ENCODE results near the gene CS.
"Not testable (repeated sequence)": the region's sequence is repeated elsewhere in the genome, so short reads cannot be mapped to it uniquely, and the experiment has no call there.

The CS gene

DNA sequence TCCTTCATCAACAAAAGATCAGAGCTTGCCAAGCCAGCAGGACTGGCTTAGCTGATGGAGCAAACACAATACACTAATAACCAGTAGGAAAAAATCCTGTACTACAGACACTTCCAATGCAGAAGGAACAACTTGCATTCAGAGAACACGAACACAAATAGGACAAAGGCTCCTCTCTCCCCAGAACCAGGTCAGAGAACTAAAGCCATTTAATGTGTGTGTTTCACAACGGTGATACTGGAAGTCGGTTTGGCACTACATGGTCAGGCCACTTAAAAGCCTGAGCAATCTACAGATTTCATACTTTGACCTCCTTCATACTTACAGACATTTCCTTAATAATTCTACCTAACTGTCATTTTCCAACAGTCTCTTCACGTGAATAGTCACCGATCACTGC lies 6.3 kb downstream of the CS start:
- no peak overlapping the region for H2AFZ ChIP-seq (ENCODE audit: low read depth)
- no peak overlapping the region for H3K9ac ChIP-seq
- H3K4me1 ChIP-seq (ENCODE audit: low read depth, poor library complexity, severe bottlenecking) = peaks cover 41% of the 10 kb centered on the region
- H3K4me2 ChIP-seq = no peak overlapping the region
- H3K27me3 ChIP-seq (ENCODE audit: insufficient read depth, low read depth) = no peaks in the 10 kb centered on the region
- H3K79me2 ChIP-seq (ENCODE audit: insufficient read depth, low read depth) = peaks cover 100% of the 10 kb centered on the region
- peaks cover 33% of the 10 kb centered on the region; the same call in 1 of the 2 replicates for H3K36me3 ChIP-seq (ENCODE audit: insufficient read depth)
- no peak overlapping the region for H3K4me3 ChIP-seq (IDR thresholded peaks at IDR 0.05; ENCODE audit: insufficient read depth, low read depth, low read length)
- no peak overlapping the region for H3K27ac ChIP-seq
- H4K20me1 ChIP-seq (ENCODE audit: insufficient read depth) = peaks cover 19% of the 10 kb centered on the region; the same call in 1 of the 2 replicates
- no peak for TF ChIP-seq CTCF (conservative IDR thresholded peaks at IDR 0.05; ENCODE audit: low read depth, low read length)

DNA sequence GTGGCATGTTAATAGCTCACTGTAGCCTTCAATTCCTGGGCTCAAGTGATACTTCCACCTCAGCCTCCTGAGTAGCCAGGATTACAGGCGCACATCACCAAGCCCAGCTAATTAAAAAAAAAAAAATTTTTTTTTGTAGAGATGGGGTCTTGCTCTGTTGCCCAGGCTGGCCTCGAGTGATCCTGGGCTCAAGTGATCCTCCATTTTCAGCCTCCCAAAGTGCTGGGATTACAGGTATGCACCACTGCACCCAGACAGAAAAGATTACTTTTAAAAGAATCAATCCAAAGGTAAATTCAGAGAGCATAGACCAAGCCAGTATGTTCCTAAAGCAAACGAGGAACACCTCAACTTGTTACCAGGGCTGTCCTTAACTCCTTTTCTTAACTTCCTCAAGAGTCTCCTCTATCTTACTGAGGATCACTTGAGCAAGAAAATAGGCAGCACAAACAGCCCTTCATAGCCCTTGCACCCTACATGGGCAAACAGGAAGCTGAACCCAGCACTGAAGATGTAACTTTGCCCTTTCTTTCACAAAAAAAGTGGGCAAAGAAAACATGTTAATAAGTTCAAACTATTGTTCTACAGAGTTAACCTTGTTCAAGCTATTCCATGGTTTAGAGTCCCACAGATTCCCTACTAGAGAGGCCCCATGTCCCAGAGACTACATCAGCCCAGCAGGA lies 11.3 kb downstream of the CS start:
- no peaks in the 10 kb centered on the region for H3K27me3 ChIP-seq (ENCODE audit: insufficient read depth, low read depth)
- peaks cover 73% of the 10 kb centered on the region for H3K79me2 ChIP-seq (ENCODE audit: insufficient read depth, low read depth)
- no peak for TF ChIP-seq CTCF (conservative IDR thresholded peaks at IDR 0.05; ENCODE audit: low read depth, low read length)
- H3K36me3 ChIP-seq (ENCODE audit: insufficient read depth) = peaks cover 39% of the 10 kb centered on the region; the same call in 1 of the 2 replicates
- H4K20me1 ChIP-seq (ENCODE audit: insufficient read depth) = peaks cover 15% of the 10 kb centered on the region; the same call in 1 of the 2 replicates
- H3K4me3 ChIP-seq (IDR thresholded peaks at IDR 0.05; ENCODE audit: insufficient read depth, low read depth, low read length) = no peak overlapping the region
- peaks cover 22% of the 10 kb centered on the region for H3K4me1 ChIP-seq (ENCODE audit: low read depth, poor library complexity, severe bottlenecking)
- no peak overlapping the region for H3K9ac ChIP-seq
- no peak overlapping the region for H3K27ac ChIP-seq
- no peak overlapping the region for H2AFZ ChIP-seq (ENCODE audit: low read depth)
- H3K4me2 ChIP-seq = no peak overlapping the region

DNA sequence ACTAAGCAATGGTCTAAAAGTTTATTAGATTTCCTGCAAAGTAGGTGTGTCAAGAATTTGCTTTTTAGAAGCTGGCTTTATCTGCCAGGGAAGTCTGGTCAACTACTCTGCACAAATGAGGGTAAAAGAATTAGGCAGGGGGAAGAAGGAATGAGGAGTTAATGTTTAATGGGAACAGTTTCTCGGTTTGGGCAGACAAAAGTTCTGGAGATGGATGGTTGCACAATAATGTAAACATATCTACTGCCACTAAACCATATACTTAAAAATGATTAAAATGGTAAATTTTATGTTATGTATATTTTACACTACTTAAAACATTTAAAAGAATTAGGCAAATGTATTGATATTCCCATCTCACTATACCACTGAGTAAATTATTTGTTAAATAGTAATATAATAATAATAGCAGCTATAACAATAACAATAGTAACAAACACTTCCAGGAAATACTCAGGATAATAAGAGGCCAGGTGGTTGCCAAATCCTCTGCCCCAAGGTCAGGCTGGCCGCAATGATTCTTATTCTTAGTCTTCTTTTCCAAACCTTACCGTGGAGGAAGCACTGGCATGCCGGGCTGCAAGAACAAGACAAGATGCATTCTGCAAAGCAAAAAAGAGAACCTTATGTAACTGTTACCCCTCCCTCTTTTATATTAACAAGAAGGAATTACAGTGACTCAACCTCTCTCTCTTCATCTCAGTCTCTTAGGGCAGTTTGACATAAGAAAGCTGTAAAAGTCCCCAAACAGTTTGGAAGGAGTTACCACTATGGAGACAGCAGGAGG lies 13.9 kb downstream of the CS start:
- no peak overlapping the region for H2AFZ ChIP-seq (ENCODE audit: low read depth)
- no peak overlapping the region for H3K4me2 ChIP-seq
- peaks cover 22% of the 10 kb centered on the region for H3K4me1 ChIP-seq (ENCODE audit: low read depth, poor library complexity, severe bottlenecking)
- H3K4me3 ChIP-seq (IDR thresholded peaks at IDR 0.05; ENCODE audit: insufficient read depth, low read depth, low read length) = no peak overlapping the region
- peaks cover 47% of the 10 kb centered on the region for H3K79me2 ChIP-seq (ENCODE audit: insufficient read depth, low read depth)
- H3K27me3 ChIP-seq (ENCODE audit: insufficient read depth, low read depth) = no peaks in the 10 kb centered on the region
- H4K20me1 ChIP-seq (ENCODE audit: insufficient read depth) = 0 out of 2 replicates have a peak, but pooled peaks cover 6% of the 10 kb centered on the region
- H3K36me3 ChIP-seq (ENCODE audit: insufficient read depth) = peaks cover 44% of the 10 kb centered on the region; the same call in 1 of the 2 replicates
- H3K27ac ChIP-seq = no peak overlapping the region; the same call in 1 of the 2 replicates
- no peak overlapping the region for H3K9ac ChIP-seq
- TF ChIP-seq CTCF (conservative IDR thresholded peaks at IDR 0.05; ENCODE audit: low read depth, low read length) = no peak

DNA sequence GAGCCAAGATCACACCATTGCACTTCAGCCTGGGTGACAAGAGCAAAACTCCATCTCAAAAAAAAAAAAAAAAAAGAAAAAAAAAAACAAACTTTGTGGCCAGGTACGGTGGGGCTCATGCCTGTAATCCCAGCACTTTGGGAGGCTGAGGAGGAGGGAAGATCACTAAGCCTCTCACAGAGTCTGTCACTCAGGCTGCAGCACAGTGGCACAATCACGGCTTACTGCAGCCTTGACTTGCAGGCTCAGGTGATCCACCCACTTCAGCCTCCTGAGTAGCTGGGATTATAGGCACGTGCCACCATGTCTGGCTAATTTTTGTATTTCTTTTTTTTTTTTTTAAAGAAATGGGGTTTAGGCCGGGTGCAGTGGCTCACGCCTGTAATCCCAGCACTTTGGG lies 15.9 kb downstream of the CS start:
- not testable (repeated sequence) for H2AFZ ChIP-seq (ENCODE audit: low read depth); H3K4me3 ChIP-seq (IDR thresholded peaks at IDR 0.05; ENCODE audit: insufficient read depth, low read depth, low read length); H3K9ac ChIP-seq; H3K27ac ChIP-seq; H4K20me1 ChIP-seq (ENCODE audit: insufficient read depth); H3K27me3 ChIP-seq (ENCODE audit: insufficient read depth, low read depth); H3K4me2 ChIP-seq
- peaks cover 40% of the 10 kb centered on the region; the same call in 1 of the 2 replicates for H3K36me3 ChIP-seq (ENCODE audit: insufficient read depth)
- peaks cover 27% of the 10 kb centered on the region; the same call in 1 of the 2 replicates for H3K79me2 ChIP-seq (ENCODE audit: insufficient read depth, low read depth)
- H3K4me1 ChIP-seq (ENCODE audit: low read depth, poor library complexity, severe bottlenecking) = peaks cover 15% of the 10 kb centered on the region

Measured in KMS-11 (cell line).